GM21576 (cell line): ENCODE data around the gene CRYBA4.

Experiments used
- ATAC-seq: cut with Tn5 transposase; IDR thresholded peaks from one replicate; pipeline ENCODE4 v1.9.1; 2021; ENCODE audit warnings: mild to moderate bottlenecking, moderate library complexity; ENCODE audit not compliant: unreplicated experiment

The CRYBA4 gene

GRCh38 chr22:26658671-26659478, 37.1 kb downstream of the CRYBA4 start:
- ATAC-seq: peak; percentile 61

GRCh38 chr22:26660356-26660755, 38.6 kb downstream of the CRYBA4 start:
- no peak for ATAC-seq

GRCh38 chr22:26660961-26661578, 39.3 kb downstream of the CRYBA4 start:
- no peak for ATAC-seq

- no peak for ATAC-seq
These were observed 40.4 kb downstream of the CRYBA4 start for GRCh38 chr22:26662160-26662559.

- no peak for ATAC-seq
These were observed 41.7 kb downstream of the CRYBA4 start for GRCh38 chr22:26663374-26663923.

- ATAC-seq: no peak
These were observed 44.1 kb downstream of the CRYBA4 start for GRCh38 chr22:26665813-26666231.

DNA sequence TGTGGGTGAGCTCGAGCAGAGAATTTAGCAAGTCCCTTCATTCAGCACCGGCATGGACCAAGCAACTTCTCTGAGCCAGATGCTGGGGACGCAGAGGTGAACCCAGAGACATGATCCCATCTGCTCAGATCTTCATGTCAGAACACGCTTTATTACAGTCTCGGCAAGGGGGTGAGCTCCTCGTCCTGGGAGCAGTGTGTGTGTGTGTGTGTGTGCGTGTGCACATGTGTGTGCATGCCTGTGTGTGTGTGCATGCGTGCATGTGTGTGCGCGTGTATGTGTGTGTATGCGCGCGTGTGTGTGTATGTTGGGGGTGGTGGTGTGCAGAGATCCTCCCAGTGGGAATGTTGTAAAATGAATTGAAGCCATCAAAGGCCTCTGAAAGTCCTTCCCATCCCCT, 45.4 kb downstream of the CRYBA4 start:
- no peak for ATAC-seq

GRCh38 chr22:26669060-26669481, 47.3 kb downstream of the CRYBA4 start:
- ATAC-seq: no peak

GRCh38 chr22:26670459-26670858, 48.7 kb downstream of the CRYBA4 start:
- ATAC-seq: no peak

DNA sequence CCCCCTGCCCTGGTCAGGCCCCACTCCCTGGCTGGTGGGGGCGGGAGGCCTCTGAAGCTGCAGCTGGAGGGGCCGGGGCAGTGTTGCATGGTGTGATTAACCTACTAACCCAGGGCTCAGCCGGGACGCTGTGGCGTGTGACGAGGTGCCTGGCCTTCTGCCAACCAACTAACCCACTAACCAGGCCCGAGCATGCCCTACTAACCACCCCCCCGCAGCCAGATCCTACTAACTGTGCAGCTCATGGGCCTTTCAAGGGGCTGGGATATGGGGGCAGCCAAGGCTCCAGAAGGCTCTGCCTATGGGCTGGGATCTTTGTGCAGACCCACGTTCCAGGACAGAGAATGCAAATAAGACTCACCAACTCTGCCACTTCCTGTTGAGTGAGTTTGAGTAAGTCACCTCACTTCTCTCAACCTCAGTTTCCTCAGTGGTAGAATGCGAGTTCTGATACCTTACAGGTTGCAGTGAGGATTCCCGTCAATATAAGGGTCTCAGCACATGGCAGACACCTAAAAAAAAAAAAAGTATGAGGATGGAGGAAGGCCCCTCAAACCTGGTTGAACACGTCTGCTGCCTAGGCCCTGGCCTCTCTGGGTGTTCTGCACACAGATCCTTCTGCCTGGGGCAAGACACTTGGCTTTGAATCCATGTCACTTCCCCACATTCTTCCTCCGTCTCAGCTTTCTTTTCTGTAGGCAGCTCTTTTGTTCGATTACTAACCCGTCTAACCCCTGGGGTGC, 49.7 kb downstream of the CRYBA4 start:
- ATAC-seq: peak; percentile 28

DNA sequence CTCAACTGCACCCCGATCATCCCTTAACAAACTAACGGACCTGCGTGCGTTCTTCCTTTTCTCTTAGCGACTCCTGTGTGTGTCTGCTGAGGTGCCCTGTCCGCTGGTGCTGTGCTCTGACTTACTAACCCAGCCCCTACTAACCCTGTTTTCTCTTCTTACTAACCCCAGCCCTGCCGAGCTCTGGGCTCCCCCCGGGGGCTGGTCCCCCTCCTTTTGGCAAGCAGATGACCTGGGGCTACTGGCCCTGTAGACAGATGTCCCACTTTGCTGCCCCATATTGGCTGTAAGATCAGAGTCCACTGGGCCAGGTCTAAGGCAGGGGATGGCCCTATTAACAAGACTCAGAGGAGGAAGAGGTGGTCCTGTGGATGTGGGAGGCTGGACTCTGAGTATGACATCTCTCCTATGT, 50.3 kb downstream of the CRYBA4 start:
- no peak for ATAC-seq

DNA sequence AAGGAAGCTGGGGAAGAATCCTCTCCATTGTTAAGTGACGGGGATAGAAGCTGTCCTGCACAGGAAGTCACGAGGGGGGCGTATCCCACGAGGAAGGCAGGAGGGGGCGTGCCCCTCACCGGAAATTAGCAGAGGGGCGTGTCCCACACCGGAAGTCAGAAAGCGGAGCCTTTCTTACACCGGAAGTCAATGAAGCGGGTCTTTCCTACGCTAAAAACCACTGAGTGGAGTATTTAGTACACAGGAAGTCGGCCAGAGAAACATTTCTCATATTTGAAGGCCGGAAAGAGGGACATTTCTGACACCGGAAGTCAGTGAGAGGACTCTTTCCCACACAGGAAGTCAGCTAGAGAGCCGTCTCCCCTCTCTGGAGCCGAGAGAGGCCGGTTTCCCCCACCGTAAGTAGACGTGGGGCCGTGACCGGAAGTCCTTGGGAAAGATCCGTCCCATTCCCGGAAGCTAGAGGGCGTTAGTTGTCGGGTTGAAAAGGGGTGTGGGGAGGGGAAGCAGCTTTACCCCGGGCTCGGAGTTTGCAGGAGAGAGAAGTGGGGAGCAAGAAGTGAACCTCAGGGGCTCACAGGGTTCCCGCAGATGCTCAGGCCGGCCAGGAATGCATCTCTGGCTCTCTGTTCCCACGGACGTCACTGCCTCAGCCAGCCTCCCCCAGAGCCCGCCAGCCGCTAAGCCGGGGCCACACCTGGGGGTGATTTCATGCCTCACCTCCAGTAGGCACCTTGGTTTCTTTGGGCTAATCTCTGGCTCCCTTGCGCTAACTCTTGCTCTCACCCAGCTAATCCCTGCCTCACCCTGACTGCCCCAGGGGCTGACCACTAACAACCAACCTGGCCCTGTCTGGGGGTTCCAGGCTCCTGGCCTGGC, 51.1 kb downstream of the CRYBA4 start:
- ATAC-seq: peak; percentile 60

- ATAC-seq: no peak
These were observed 51.7 kb downstream of the CRYBA4 start for GRCh38 chr22:26673486-26673885.

DNA sequence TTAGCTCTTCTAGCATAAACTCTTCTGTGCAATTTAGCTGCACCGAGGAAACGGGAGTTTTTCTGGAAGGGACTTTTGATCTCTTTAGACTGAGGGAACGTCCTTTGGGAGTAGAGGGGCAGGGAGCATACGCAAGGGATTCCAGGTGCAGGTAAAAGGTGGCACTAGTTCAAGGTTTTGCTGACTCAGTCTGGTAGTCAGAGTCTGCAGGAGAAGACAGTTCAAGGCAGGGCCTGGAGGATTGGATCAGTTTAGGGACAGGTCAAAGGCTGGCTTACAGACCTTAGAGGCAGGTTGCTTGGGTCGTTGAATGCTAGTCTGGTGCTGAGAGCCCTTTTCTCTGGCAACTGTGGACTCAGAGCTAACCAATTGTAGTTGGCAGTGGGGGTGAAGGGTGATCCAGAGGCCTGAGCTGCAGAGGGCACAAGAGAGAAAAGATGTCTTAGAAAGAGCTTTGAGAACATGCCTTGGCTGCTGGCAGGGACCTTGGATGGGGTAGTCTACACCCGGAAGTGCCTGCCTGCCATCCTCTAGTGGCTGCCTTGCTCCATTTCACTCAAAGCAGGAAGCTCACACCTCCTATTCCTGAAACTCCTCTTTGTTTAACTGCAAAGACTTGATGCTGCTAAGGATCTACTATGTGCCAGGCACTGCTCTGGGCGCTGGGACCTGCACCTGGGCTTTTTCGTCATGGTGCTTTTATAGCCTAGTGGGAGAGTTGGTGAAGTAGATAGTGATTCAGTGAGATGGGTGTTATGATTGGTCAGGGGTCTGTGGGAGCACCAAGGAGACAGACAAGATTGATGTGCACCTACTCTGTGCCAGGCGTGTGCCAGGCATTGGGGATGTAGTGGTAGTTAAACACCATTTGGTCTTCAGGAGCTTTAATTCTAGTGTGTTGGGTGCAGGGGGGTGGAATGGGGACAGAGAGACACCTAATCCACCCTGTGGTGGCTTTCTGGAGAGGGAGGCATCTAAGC, 52.7 kb downstream of the CRYBA4 start:
- no peak for ATAC-seq

DNA sequence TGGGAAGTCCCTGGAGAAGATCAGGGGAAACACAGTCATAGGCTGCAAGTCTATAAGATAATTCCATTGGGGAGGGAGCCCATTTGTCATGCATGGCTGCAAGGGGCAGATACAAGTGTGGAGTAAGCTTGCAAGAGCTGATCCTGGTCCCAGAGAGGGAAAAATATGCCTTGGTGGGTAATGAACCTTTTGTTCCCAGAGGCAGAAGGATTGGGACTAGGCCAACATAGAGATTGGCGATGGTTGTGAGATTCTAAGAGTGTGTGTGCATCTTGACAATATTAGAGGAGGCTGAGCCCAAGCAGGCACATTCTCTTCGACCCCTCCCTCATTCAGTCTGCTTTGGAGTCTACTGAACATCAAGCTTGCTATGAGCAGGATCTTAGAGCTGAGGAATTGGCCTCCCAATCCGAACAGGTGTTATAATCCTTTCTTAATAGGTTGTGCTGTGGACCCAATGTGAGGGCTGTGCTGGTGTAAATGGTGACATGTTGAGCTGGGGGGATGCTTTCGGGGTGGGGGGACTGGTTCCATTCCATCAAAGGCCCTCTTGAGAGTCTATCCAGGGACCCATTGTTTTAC, 54.0 kb downstream of the CRYBA4 start:
- no peak for ATAC-seq

- ATAC-seq: no peak
These were observed 55.5 kb downstream of the CRYBA4 start for GRCh38 chr22:26677217-26677616.

GRCh38 chr22:26679003-26679629, 57.4 kb downstream of the CRYBA4 start:
- ATAC-seq: no peak
